NCI-H460 (cell line): ENCODE results near the gene MAD1L1. TPM values are rescaled to one million over a fixed set of nuclear protein-coding genes. Genes with fewer than 3 reads are reported as not detected.

ENCODE experiments used
- DNase-seq: peaks from one replicate; pipeline ENCODE4 v3.0.0-alpha.2; 2016; ENCODE audit warnings: low read depth; ENCODE audit errors: extremely low read depth
- total RNA-seq: library from RNA; depleted of rRNA; stranded (reverse); fragments of >200 nt; shearing (Covaris generic); gene quantifications from 2 replicates; pipeline ENCODE4 v1.2.3, GENCODE V29; 2014

The MAD1L1 gene
- total RNA-seq, 1 experiment from 2014 or later = 25.9 TPM

- DNase-seq = no peak
Observed at GRCh38 chr7:2220030-2220429, 12.7 kb downstream of the MAD1L1 start.

GRCh38 chr7:2219606-2220005 is 13.1 kb downstream of the MAD1L1 start:
- no peak for DNase-seq

- no peak for DNase-seq
Observed at GRCh38 chr7:2219136-2219535, 13.6 kb downstream of the MAD1L1 start.

GRCh38 chr7:2218444-2218785 is 14.3 kb downstream of the MAD1L1 start:
- DNase-seq = no peak

- no peak for DNase-seq
Observed at GRCh38 chr7:2217716-2218443, 14.9 kb downstream of the MAD1L1 start.

- no peak for DNase-seq
Observed at GRCh38 chr7:2217206-2217605, 15.5 kb downstream of the MAD1L1 start.

- no peak for DNase-seq
Observed at GRCh38 chr7:2215851-2216250, 16.9 kb downstream of the MAD1L1 start.

GRCh38 chr7:2214636-2215035 is 18.1 kb downstream of the MAD1L1 start:
- no peak for DNase-seq

- no peak for DNase-seq
Observed at GRCh38 chr7:2213551-2214215, 19.1 kb downstream of the MAD1L1 start.

GRCh38 chr7:2212906-2213305 is 19.8 kb downstream of the MAD1L1 start:
- no peak for DNase-seq

GRCh38 chr7:2211926-2212325 is 20.8 kb downstream of the MAD1L1 start:
- DNase-seq = no peak

- no peak for DNase-seq
Observed at GRCh38 chr7:2211259-2211880, 21.4 kb downstream of the MAD1L1 start.

- no peak for DNase-seq
Observed at GRCh38 chr7:2210551-2211258, 22.0 kb downstream of the MAD1L1 start.

- DNase-seq = no peak
Observed at GRCh38 chr7:2209961-2210323, 22.8 kb downstream of the MAD1L1 start.

- peak; percentile 25 for DNase-seq
Observed at GRCh38 chr7:2209146-2209960, 23.4 kb downstream of the MAD1L1 start.

GRCh38 chr7:2208712-2209111 is 24.0 kb downstream of the MAD1L1 start:
- no peak for DNase-seq

- DNase-seq = no peak
Observed at GRCh38 chr7:2205036-2205780, 27.5 kb downstream of the MAD1L1 start.

GRCh38 chr7:2204446-2204845 is 28.3 kb downstream of the MAD1L1 start:
- DNase-seq = no peak

GRCh38 chr7:2203766-2204300 is 28.9 kb downstream of the MAD1L1 start:
- DNase-seq = no peak
